Measurements from ENCODE around the gene SDE2.

The SDE2 gene

DNA sequence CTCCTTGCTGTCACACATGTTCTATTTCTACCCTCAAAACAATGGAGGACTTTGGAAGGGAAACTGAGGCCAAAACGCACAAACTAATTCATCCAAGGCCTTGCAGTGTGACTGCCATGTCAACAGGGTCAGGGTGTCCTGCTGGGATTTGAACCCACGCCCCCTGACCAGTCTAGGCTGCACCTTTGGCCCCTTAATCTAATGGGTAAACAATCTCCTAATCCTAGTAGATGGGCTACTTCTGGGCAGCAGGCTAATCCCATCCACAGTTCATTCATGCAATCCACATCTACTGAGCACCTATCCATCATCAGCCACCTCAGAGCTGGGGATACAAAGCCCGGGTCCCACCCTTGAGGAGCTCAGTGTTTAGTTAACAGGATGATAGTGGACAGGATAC, 41.1 kb downstream of the SDE2 start:
- Mint-ChIP-seq H3K27ac (no peak overlapping the region), H3K9me3 (no peaks in the 10 kb centered on the region), H3K27me3 (peaks cover 7% of the 10 kb centered on the region), H3K4me3 (no peak overlapping the region), H3K4me1 (ENCODE audit: low read depth) (peaks cover 7% of the 10 kb centered on the region), H3K36me3 (ENCODE audit: low read depth) (no peaks in the 10 kb centered on the region)
- intact Hi-C loops (cut with micrococcal nuclease) = no loop called here

DNA sequence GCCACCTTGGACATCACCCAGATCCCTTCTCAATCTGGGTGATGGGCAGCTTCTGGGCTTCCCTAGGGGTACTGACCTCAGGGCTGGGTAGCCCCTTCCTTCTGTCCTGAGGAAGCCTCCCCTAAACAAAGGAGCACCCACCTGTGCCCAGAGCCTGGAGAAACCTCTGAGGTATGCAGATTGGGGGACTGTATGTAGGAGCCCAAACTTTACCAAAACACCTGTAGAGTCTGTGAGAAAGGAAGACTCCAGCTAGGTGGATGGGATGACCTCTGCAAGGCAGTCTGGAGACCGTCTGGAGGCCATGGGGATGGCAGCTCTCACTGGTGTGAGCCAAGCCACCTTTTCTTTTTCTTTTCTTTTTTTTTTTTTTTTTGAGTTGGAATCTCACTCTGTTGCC, 44.4 kb downstream of the SDE2 start:
- peaks cover 8% of the 10 kb centered on the region for H3K27me3 Mint-ChIP-seq

DNA sequence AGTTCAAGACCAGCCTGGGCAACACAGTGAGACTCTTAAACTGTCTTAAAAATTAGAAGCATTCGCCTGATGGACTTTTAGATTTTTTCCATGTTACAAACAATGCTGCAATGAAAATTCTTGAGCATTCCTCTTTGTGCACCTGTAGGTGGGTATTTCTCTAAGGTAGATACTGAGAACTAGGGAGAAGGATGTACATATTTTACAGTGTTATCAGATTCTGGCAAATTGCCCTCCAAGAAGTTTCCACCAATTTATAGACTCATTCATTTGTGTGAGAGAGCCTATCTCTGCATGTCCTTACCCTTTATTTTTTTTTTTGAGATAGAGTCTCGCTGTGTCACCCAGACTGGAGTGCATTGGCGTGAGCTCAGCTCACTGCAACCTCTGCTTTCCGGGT, 45.8 kb downstream of the SDE2 start:
- H3K27me3 Mint-ChIP-seq = peaks cover 11% of the 10 kb centered on the region
- H3K9me3 Mint-ChIP-seq = no peaks in the 10 kb centered on the region
- peaks cover 14% of the 10 kb centered on the region for H3K4me1 Mint-ChIP-seq (ENCODE audit: low read depth)
- H3K4me3 Mint-ChIP-seq = no peak overlapping the region
- no peaks in the 10 kb centered on the region for H3K36me3 Mint-ChIP-seq (ENCODE audit: low read depth)
- no peak overlapping the region for H3K27ac Mint-ChIP-seq
- intact Hi-C loops (cut with micrococcal nuclease) = no loop called here

More for the DNA sequence above, 44.4 kb downstream of the SDE2 start:
- H3K27ac Mint-ChIP-seq = no peak overlapping the region
- H3K36me3 Mint-ChIP-seq (ENCODE audit: low read depth) = no peaks in the 10 kb centered on the region
- H3K4me1 Mint-ChIP-seq (ENCODE audit: low read depth) = peaks cover 14% of the 10 kb centered on the region
- H3K9me3 Mint-ChIP-seq = no peaks in the 10 kb centered on the region
- no peak overlapping the region for H3K4me3 Mint-ChIP-seq
- intact Hi-C loops (cut with micrococcal nuclease) = no loop called here

DNA sequence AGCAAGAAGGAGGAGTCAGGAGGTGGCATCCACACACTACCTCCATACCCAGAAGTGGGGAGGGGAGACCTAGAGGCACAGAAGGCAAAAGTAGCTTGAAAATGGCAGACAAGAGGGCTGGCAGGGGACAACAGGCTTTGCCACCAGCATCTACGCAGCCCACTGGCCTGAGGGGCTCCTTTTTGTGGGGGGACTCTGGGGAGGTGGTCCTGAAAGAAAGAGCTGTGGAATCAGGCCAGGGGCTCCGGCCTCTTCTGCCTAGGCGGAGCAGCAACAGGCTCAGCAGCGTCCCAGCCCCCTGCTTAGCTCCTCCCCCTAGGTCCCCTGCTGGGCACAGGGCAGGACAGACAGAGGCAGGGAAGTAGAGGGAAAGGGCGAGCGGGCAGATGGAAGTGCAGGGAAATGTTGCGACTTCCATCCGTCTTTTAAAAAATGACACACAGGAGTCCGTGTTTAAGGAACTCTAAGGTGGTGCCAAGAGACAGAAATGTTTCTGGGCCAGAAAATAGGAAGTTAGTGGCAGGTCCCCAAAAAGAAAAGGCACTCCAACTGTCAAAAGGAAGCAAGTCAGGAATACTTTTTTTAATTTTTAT, 48.1 kb downstream of the SDE2 start:
- Mint-ChIP-seq H3K4me1 (ENCODE audit: low read depth) (peaks cover 14% of the 10 kb centered on the region), H3K4me3 (peak overlapping the region; percentile 41), H3K36me3 (ENCODE audit: low read depth) (no peaks in the 10 kb centered on the region), H3K9me3 (no peaks in the 10 kb centered on the region), H3K27ac (peak overlapping the region; percentile 43), H3K27me3 (peaks cover 23% of the 10 kb centered on the region)
- intact Hi-C loops (cut with micrococcal nuclease) = no loop called here

DNA sequence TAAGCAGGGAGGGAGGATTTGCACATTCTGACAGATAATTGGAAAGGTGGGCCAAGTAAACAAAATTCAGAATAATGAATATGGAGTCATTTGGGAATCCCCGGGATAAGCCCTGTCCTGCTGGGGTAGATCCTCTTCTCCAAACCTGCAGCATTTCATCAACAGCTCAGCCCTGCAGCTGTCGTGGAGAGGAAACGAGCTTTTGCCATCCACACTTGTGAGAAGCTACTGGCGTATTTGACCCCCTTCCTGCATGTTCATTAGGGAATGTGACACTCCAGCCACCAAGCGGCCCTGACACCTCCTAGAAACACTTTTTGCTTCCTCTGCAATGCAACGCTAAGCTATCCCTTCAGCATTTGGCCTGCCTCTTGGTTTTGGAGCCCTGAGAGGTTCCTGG, 50.1 kb downstream of the SDE2 start:
- Mint-ChIP-seq H3K27me3 (peaks cover 35% of the 10 kb centered on the region), H3K4me3 (no peak overlapping the region), H3K9me3 (no peaks in the 10 kb centered on the region), H3K36me3 (ENCODE audit: low read depth) (no peaks in the 10 kb centered on the region), H3K4me1 (ENCODE audit: low read depth) (peaks cover 21% of the 10 kb centered on the region), H3K27ac (no peak overlapping the region)
- intact Hi-C loops (cut with micrococcal nuclease) = no loop called here

- H3K4me3 Mint-ChIP-seq = no peak overlapping the region
- H3K4me1 Mint-ChIP-seq (ENCODE audit: low read depth) = peaks cover 20% of the 10 kb centered on the region
- intact Hi-C loops (cut with micrococcal nuclease) = no loop called here
- H3K9me3 Mint-ChIP-seq = no peaks in the 10 kb centered on the region
- H3K36me3 Mint-ChIP-seq (ENCODE audit: low read depth) = no peaks in the 10 kb centered on the region
- no peak overlapping the region for H3K27ac Mint-ChIP-seq
- peaks cover 35% of the 10 kb centered on the region for H3K27me3 Mint-ChIP-seq
These were observed 52.3 kb downstream of the SDE2 start for GRCh38 chr1:225946803-225947202.

- intact Hi-C loops (cut with micrococcal nuclease) = no loop called here
These were observed 53.0 kb downstream of the SDE2 start for GRCh38 chr1:225946082-225946620.

GRCh38 chr1:225945564-225945963, 53.6 kb downstream of the SDE2 start:
- H3K4me1 Mint-ChIP-seq (ENCODE audit: low read depth) = peaks cover 8% of the 10 kb centered on the region
- H3K27me3 Mint-ChIP-seq = peaks cover 29% of the 10 kb centered on the region
- no peak overlapping the region for H3K27ac Mint-ChIP-seq
- H3K4me3 Mint-ChIP-seq = no peak overlapping the region
- no peaks in the 10 kb centered on the region for H3K9me3 Mint-ChIP-seq
- no peaks in the 10 kb centered on the region for H3K36me3 Mint-ChIP-seq (ENCODE audit: low read depth)
- intact Hi-C loops (cut with micrococcal nuclease) = no loop called here

More at GRCh38 chr1:225946082-225946620, 53.0 kb downstream of the SDE2 start:
- Mint-ChIP-seq H3K4me3 (no peak overlapping the region), H3K36me3 (ENCODE audit: low read depth) (no peaks in the 10 kb centered on the region), H3K27me3 (peaks cover 34% of the 10 kb centered on the region), H3K27ac (no peak overlapping the region), H3K4me1 (ENCODE audit: low read depth) (peaks cover 14% of the 10 kb centered on the region), H3K9me3 (no peaks in the 10 kb centered on the region)

GRCh38 chr1:225944951-225945350, 54.2 kb downstream of the SDE2 start:
- H3K4me1 Mint-ChIP-seq (ENCODE audit: low read depth) = peaks cover 7% of the 10 kb centered on the region
- no peaks in the 10 kb centered on the region for H3K9me3 Mint-ChIP-seq
- no peaks in the 10 kb centered on the region for H3K36me3 Mint-ChIP-seq (ENCODE audit: low read depth)
- H3K27me3 Mint-ChIP-seq = peaks cover 29% of the 10 kb centered on the region
- H3K4me3 Mint-ChIP-seq = no peak overlapping the region
- intact Hi-C loops (cut with micrococcal nuclease) = no loop called here
- no peak overlapping the region for H3K27ac Mint-ChIP-seq

- Mint-ChIP-seq H3K36me3 (ENCODE audit: low read depth) (no peaks in the 10 kb centered on the region), H3K4me1 (ENCODE audit: low read depth) (peaks cover 7% of the 10 kb centered on the region), H3K27me3 (peaks cover 32% of the 10 kb centered on the region), H3K27ac (no peak overlapping the region), H3K4me3 (no peak overlapping the region), H3K9me3 (no peaks in the 10 kb centered on the region)
- intact Hi-C loops (cut with micrococcal nuclease) = no loop called here
These were observed 54.8 kb downstream of the SDE2 start for GRCh38 chr1:225944387-225944786.

GRCh38 chr1:225943582-225943981, 55.6 kb downstream of the SDE2 start:
- Mint-ChIP-seq H3K27me3 (peaks cover 32% of the 10 kb centered on the region), H3K9me3 (no peaks in the 10 kb centered on the region), H3K4me3 (no peak overlapping the region), H3K36me3 (ENCODE audit: low read depth) (no peaks in the 10 kb centered on the region), H3K4me1 (ENCODE audit: low read depth) (peaks cover 7% of the 10 kb centered on the region), H3K27ac (no peak overlapping the region)
- intact Hi-C loops (cut with micrococcal nuclease) = no loop called here

DNA sequence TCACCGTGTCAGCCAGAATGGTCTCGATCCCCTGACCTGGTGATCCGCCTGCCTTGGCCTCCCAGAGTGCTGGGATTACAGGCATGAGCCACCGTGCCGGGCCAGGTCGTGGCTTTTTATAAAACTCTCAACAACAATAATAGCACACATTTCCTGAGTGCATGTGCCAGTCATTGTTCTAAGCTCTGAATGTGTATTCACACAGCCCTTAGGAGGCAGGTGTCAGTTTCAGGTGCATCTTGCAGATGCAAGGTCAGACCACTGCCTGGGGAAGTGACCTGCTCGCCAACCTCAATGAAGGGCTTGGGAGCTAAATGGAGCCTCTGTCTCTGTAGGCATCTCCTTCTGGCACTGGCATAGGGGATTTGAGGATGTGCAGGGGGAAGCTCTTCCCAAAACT, 56.6 kb downstream of the SDE2 start:
- no peaks in the 10 kb centered on the region for H3K36me3 Mint-ChIP-seq (ENCODE audit: low read depth)
- intact Hi-C loops (cut with micrococcal nuclease) = no loop called here
- H3K27ac Mint-ChIP-seq = no peak overlapping the region
- H3K27me3 Mint-ChIP-seq = peaks cover 29% of the 10 kb centered on the region
- peaks cover 7% of the 10 kb centered on the region for H3K4me1 Mint-ChIP-seq (ENCODE audit: low read depth)
- H3K4me3 Mint-ChIP-seq = no peak overlapping the region
- H3K9me3 Mint-ChIP-seq = no peaks in the 10 kb centered on the region

DNA sequence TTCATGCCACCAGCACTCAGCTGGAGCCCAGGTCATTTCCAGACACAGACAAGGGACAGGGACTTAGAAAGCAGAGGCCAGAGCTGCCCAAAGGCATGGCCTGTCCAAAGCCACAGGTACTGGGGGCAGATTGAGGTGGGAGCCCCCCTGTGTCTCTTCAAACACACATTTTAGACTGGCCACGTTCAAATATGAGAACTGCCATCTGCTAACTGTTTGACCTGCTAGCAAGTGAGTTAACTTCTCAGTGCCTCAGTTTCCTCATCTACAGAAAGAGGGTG, 57.3 kb downstream of the SDE2 start:
- H3K4me3 Mint-ChIP-seq = no peak overlapping the region
- no peaks in the 10 kb centered on the region for H3K36me3 Mint-ChIP-seq (ENCODE audit: low read depth)
- no peak overlapping the region for H3K27ac Mint-ChIP-seq
- H3K9me3 Mint-ChIP-seq = no peaks in the 10 kb centered on the region
- peaks cover 7% of the 10 kb centered on the region for H3K4me1 Mint-ChIP-seq (ENCODE audit: low read depth)
- peaks cover 25% of the 10 kb centered on the region for H3K27me3 Mint-ChIP-seq
- intact Hi-C loops (cut with micrococcal nuclease) = no loop called here

DNA sequence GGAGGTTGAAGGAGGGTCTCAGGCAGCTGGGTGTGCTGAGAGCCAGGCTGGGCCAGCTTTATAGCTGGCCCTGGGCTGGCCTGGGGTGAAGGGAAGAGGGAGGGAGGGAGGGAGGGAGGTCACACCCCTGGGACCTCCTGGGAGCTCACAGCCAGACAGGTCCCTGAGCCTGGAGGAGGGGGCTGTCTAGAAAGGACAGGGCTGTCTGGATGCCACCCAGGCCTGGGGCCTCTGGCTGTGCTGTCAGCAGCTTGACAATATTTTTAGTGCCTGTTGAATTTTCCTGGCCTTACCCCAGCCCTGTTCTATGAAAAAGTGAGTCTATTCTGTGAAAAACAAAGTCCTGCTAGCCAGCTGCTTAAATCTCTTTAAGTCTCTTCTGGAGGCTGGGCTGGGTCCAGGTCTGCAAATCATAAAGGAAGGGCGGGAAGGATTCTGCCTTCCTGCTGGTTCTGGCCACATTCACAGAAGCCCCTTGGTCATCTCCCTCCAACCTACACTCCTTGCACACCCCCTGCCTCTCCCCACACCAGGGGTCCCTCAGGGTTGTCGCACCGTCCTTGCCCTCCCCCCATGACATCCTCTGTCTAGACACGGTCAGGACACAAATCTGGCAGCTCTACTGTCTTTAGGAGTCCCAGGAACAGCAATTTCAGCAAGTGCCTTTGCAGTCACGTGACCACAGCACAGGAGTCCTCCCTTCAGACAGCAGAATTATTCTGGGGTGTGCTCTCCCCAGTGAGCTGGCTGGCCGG, 57.8 kb downstream of the SDE2 start, which contains the start of gene LEFTY2:
Gene LEFTY2, minus strand, starts transcription at position 34 of the 755 bp plus-strand sequence. CDS start 80 bp downstream, outside the sequence.
- no peaks in the 10 kb centered on the region for H3K36me3 Mint-ChIP-seq (ENCODE audit: low read depth)
- H3K27me3 Mint-ChIP-seq = peaks cover 23% of the 10 kb centered on the region
- H3K9me3 Mint-ChIP-seq = no peaks in the 10 kb centered on the region
- peaks cover 7% of the 10 kb centered on the region for H3K4me1 Mint-ChIP-seq (ENCODE audit: low read depth)
- intact Hi-C loops (cut with micrococcal nuclease) = no loop called here
- no peak within 1 kb of the TSS for H3K4me3 Mint-ChIP-seq
- no peak within 1 kb of the TSS for H3K27ac Mint-ChIP-seq
